K562 (cell line): ENCODE data around the gene SEC61A1. TPM values are rescaled to one million over a fixed set of nuclear protein-coding genes. Genes with fewer than 3 reads are reported as not detected.
A peak's percentile ranks its signal among the peaks of the same experiment; 100 is the strongest.

Experiments
- MAFK ChIP-seq: IDR thresholded peaks from 2 replicates; pipeline ENCODE4 v1.6.1; 2011; ENCODE audit warnings: low read length, improper control_type of control experiment
- PPARD ChIP-seq: fragments of 250-450 bp; sonication (Bioruptor Pico); IDR thresholded peaks from 2 replicates; pipeline ENCODE4 v1.8.0; 2022; ENCODE audit warnings: inconsistent platforms, mild to moderate bottlenecking, moderate library complexity
- RERE ChIP-seq: sonication (generic); formaldehyde crosslinking; IDR thresholded peaks from 2 replicates; pipeline ENCODE4 v1.8.0; 2023; ENCODE audit warnings: missing genetic modification reagents, mild to moderate bottlenecking, borderline replicate concordance
- SMARCB1 ChIP-seq: IDR thresholded peaks from 2 replicates; pipeline ENCODE4 v1.6.1; 2011; ENCODE audit warnings: improper control_type of control experiment, low read depth; ENCODE audit not compliant: insufficient read length
- SNIP1 ChIP-seq: fragments of 450-650 bp; IDR thresholded peaks from 2 replicates; pipeline ENCODE4 v1.7.1; 2017; ENCODE audit warnings: low read depth, mild to moderate bottlenecking
- TCFL5 ChIP-seq: fragments of 250-450 bp; sonication (Bioruptor Pico); conservative IDR thresholded peaks from 2 replicates; pipeline ENCODE4 v1.6.1; 2021; ENCODE audit warnings: mild to moderate bottlenecking, moderate library complexity, matching md5 sums
- VEZF1 ChIP-seq: fragments of 200-800 bp; sonication (Bioruptor generic); IDR thresholded peaks from 2 replicates; pipeline ENCODE4 v1.6.1; 2017; ENCODE audit warnings: missing genetic modification characterization, missing compliant biosample characterization
- XRCC4 ChIP-seq: IDR thresholded peaks from one replicate; pipeline ENCODE4 v1.6.1; 2011; ENCODE audit not compliant: insufficient read depth, insufficient read length; ENCODE audit errors: extremely low read depth
- polyA plus RNA-seq, 8 experiments: library from polyadenylated mRNA; depleted of rRNA in 4 of 8; stranded (reverse) in 5 of 8; unstranded in 3 of 8; fragments of >200 nt; fragmentation: Nextera tagmentation in 2 of 8; fragmentation: Illumina TruSeq in 1 of 8; extraction: Ambion mirVana in 2 of 8; extraction: Trizol in 1 of 8; gene quantifications; 2 replicates each; pipeline versions ENCODE4 v1.2.1 to v1.2.3, GENCODE V29; 2011 to 2014; ENCODE audit warnings: inconsistent platforms in 1 of 8, missing spikeins in 1 of 8
- total RNA-seq, 7 experiments: library from RNA; depleted of rRNA in 6 of 7; stranded (reverse); fragments of >200 nt in 6 of 7; fragmentation: Illumina TruSeq in 2 of 7; extraction: Trizol in 2 of 7; gene quantifications; 2 replicates each; pipeline versions ENCODE4 v1.2.1 to v1.2.3, GENCODE V29; 2011 to 2021; ENCODE audit warnings: low replicate concordance in 1 of 7
- TF ChIP-seq, protein P1 (sequence below): fragments of 450-650 bp; IDR thresholded peaks from one replicate; pipeline ENCODE4 v1.6.1; 2018; ENCODE audit warnings: mild to moderate bottlenecking, moderate library complexity; ENCODE audit not compliant: partially characterized antibody

SEC61A1 gene
- total and polyA plus RNA-seq, 9 of the 15 experiments (the other 6 are each of a cell fraction or from before 2014, with no cell fraction given): 1.9 to 140 (median 79.1) TPM

- TF ChIP-seq, protein P1, sequence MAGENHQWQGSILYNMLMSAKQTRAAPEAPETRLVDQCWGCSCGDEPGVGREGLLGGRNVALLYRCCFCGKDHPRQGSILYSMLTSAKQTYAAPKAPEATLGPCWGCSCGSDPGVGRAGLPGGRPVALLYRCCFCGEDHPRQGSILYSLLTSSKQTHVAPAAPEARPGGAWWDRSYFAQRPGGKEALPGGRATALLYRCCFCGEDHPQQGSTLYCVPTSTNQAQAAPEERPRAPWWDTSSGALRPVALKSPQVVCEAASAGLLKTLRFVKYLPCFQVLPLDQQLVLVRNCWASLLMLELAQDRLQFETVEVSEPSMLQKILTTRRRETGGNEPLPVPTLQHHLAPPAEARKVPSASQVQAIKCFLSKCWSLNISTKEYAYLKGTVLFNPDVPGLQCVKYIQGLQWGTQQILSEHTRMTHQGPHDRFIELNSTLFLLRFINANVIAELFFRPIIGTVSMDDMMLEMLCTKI: no peak
- TF ChIP-seq XRCC4 (no peak), SNIP1 (no peak), RERE (CRISPR knock-in tag) (no peak), VEZF1 (CRISPR knock-in tag) (peak; percentile 85; the same call in 1 of the 2 replicates), SMARCB1 (no peak), TCFL5 (CRISPR knock-in tag) (no peak), MAFK (no peak), PPARD (CRISPR knock-in tag) (no peak)
Observed at GRCh38 chr3:128076483-128077201, 24.4 kb downstream of the SEC61A1 start (continued).
